Kidney (tissue), 14 donors: ENCODE data around the gene LGALS7. TPM values are rescaled to one million over a fixed set of nuclear protein-coding genes. Genes with fewer than 3 reads are reported as not detected.

Source experiments
- DNase-seq, 5 donors: peaks; one replicate each; pipeline ENCODE4 v3.0.0-alpha.2; 2013 to 2020
- FAIRE-seq: peaks from 2 replicates; lab custom pipeline; 2012; peaks lifted over from hg19 to GRCh38; lab: Jason Lieb, UNC
- H3K27ac ChIP-seq, 2 donors: one replicate each; pipeline ENCODE4 v1.7.0; 2013; ENCODE audit warnings: low read depth in 2 of 2, low read length in 2 of 2, inconsistent platforms in 1 of 2
- H3K27me3 ChIP-seq: one replicate; pipeline ENCODE4 v1.7.1; 2013; ENCODE audit warnings: low read length, inconsistent platforms; ENCODE audit not compliant: control insufficient read depth, insufficient read depth
- H3K36me3 ChIP-seq, 3 donors: one replicate each; pipeline versions ENCODE4 v1.7.0 to v1.7.1; 2013; ENCODE audit warnings: low read length in 3 of 3, control low read depth in 1 of 3, inconsistent platforms in 1 of 3; ENCODE audit not compliant: insufficient read depth in 3 of 3, control insufficient read depth in 2 of 3
- H3K4me1 ChIP-seq, 3 donors: one replicate each; pipeline versions ENCODE4 v1.7.0 to v1.7.1; 2013; ENCODE audit warnings: low read length in 3 of 3, inconsistent platforms in 1 of 3, low read depth in 1 of 3; ENCODE audit not compliant: control insufficient read depth in 2 of 3, insufficient read depth in 2 of 3
- H3K4me3 ChIP-seq, 3 donors: one replicate each; pipeline versions ENCODE4 v1.7.0 to v1.8.1; 2013; ENCODE audit warnings: low read length in 3 of 3, control low read depth in 1 of 3, inconsistent platforms in 1 of 3
- H3K9ac ChIP-seq, 3 donors: one replicate each; pipeline versions ENCODE4 v1.7.0 to v1.7.1; 2013; ENCODE audit warnings: low read length in 3 of 3, control low read depth in 1 of 3, inconsistent platforms in 1 of 3
- H3K9me3 ChIP-seq, 3 donors: one replicate each; pipeline versions ENCODE4 v1.7.0 to v1.7.1; 2013; ENCODE audit warnings: low read length in 3 of 3, control low read depth in 1 of 3, inconsistent platforms in 1 of 3; ENCODE audit not compliant: control insufficient read depth in 2 of 3, insufficient read depth in 1 of 3
- intact Hi-C: fragments of 100-400 bp; cut with DNase I; formaldehyde crosslinking; loops from one replicate; pipeline ENCODE4 v1.11.1; 2022
- polyA plus RNA-seq: library from polyadenylated mRNA; stranded (reverse); fragments of 350-450 nt; fragmentation: Illumina TruSeq; extraction: RNeasy Lipid Tissue Mini Kit (QIAGEN cat#74804); gene quantifications from one replicate; pipeline ENCODE4 v1.2.3, GENCODE V29; 2014; ENCODE audit warnings: low read depth, low replicate concordance; ENCODE audit not compliant: insufficient read depth
- total RNA-seq: library from RNA; stranded (reverse); fragmentation: NEBNext Ultra II Directional; extraction: Animal tissue kit (Norgen Biotek cat#: 25700); gene quantifications from one replicate; pipeline ENCODE4 v1.2.1, GENCODE V29; 2021
- TF ChIP-seq, protein P1 (sequence below): IDR thresholded peaks from 3 replicates; pipeline ENCODE4 v1.5.1; 2012; ENCODE audit warnings: mild to moderate bottlenecking, moderate library complexity, borderline replicate concordance; ENCODE audit not compliant: insufficient read depth; ENCODE audit errors: extremely low read depth
- donor health status: control.
- donor health status: control.
- donor health status: control.
- donor health status: control.
- donor health status: control.
- donor health status: DM: yes; HTN: yes; CAD: no.
- donor health status: Normal renal cell carcinoma (clear cell type).

LGALS7 gene
- total and polyA plus RNA-seq, 2 donors from 2014 or later = 1.3 TPM; not detected in 1

GRCh38 chr19:38727868-38728660 is 45.3 kb downstream of the LGALS7 start:
- intact Hi-C loops = no loop called here
- no peaks in the 10 kb centered on the region for H3K27me3 ChIP-seq
- H3K36me3 ChIP-seq = peaks cover 3 to 50% (median 27%) of the 10 kb centered on the region in 3 donors
- FAIRE-seq (no peak), DNase-seq (peak in 4 of 5 donors; percentile 57 to 87 (median 72))
- H3K4me1 ChIP-seq = peaks cover 0 to 25% (median 5%) of the 10 kb centered on the region in 3 donors
- no peaks in the 10 kb centered on the region for H3K9me3 ChIP-seq
- peak overlapping the region; percentile 57 to 71 for H3K27ac ChIP-seq
- no peak overlapping the region for H3K4me3 ChIP-seq
- H3K9ac ChIP-seq = peak overlapping the region in 1 of 3 donors; percentile 40
- TF ChIP-seq, protein P1, sequence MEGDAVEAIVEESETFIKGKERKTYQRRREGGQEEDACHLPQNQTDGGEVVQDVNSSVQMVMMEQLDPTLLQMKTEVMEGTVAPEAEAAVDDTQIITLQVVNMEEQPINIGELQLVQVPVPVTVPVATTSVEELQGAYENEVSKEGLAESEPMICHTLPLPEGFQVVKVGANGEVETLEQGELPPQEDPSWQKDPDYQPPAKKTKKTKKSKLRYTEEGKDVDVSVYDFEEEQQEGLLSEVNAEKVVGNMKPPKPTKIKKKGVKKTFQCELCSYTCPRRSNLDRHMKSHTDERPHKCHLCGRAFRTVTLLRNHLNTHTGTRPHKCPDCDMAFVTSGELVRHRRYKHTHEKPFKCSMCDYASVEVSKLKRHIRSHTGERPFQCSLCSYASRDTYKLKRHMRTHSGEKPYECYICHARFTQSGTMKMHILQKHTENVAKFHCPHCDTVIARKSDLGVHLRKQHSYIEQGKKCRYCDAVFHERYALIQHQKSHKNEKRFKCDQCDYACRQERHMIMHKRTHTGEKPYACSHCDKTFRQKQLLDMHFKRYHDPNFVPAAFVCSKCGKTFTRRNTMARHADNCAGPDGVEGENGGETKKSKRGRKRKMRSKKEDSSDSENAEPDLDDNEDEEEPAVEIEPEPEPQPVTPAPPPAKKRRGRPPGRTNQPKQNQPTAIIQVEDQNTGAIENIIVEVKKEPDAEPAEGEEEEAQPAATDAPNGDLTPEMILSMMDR = no peak

- H3K4me1 ChIP-seq = peaks cover 0 to 27% (median 5%) of the 10 kb centered on the region in 3 donors
- DNase-seq (no peak), FAIRE-seq (no peak)
- intact Hi-C loops = no loop called here
- H3K36me3 ChIP-seq = peaks cover 3 to 57% (median 32%) of the 10 kb centered on the region in 3 donors
- H3K9me3 ChIP-seq = no peaks in the 10 kb centered on the region
- H3K4me3 ChIP-seq = no peak overlapping the region
- TF ChIP-seq, protein P1 = no peak
- no peaks in the 10 kb centered on the region for H3K27me3 ChIP-seq
- peak overlapping the region; percentile 49 to 71 for H3K27ac ChIP-seq
- peak overlapping the region in 1 of 3 donors; percentile 40 for H3K9ac ChIP-seq
Measured at GRCh38 chr19:38727306-38727867, 45.9 kb downstream of the LGALS7 start.

- TF ChIP-seq, protein P1 = no peak
- Histone ChIP-seq H3K36me3 (peaks cover 3 to 62% (median 35%) of the 10 kb centered on the region in 3 donors), H3K27ac (peak overlapping the region; percentile 26 to 71), H3K4me1 (peaks cover 0 to 27% (median 4%) of the 10 kb centered on the region in 3 donors), H3K27me3 (no peaks in the 10 kb centered on the region), H3K4me3 (no peak overlapping the region), H3K9ac (peak overlapping the region in 1 of 3 donors; percentile 29), H3K9me3 (no peaks in the 10 kb centered on the region)
- peak in 1 of 5 donors; percentile 78 for DNase-seq
- no peak for FAIRE-seq
- intact Hi-C loops = no loop called here
Measured at GRCh38 chr19:38726761-38727301, 46.5 kb downstream of the LGALS7 start.
